SK-N-SH (cell line): ENCODE results near the gene ADK. TPM values are rescaled to one million over a fixed set of nuclear protein-coding genes. Genes with fewer than 3 reads are reported as not detected.

Experiments
- CTCF ChIA-PET: fragments of 300-600, 350-600 bp; formaldehyde crosslinking; extraction: SDS; loops from one replicate; lab custom pipeline; 2021; lab: Yijun Ruan, JAX
- POLR2A ChIA-PET: fragments of 350-600 bp; sonication (Branson Sonifier 250); formaldehyde crosslinking; extraction: SDS; loops from one replicate; lab custom pipeline; 2020; ENCODE audit warnings: antibody characterized with exemption, inconsistent platforms; lab: Yijun Ruan, JAX
- DNase-seq: peaks from one replicate; pipeline ENCODE4 v3.0.0; 2012
- H2AFZ ChIP-seq: fragments of 200-600 bp; sonication (generic); 2 replicates; pipeline ENCODE4 v1.8.1; 2016; ENCODE audit warnings: antibody characterized with exemption, mild to moderate bottlenecking, low read depth
- H3F3A ChIP-seq: fragments of 200-600 bp; sonication (generic); replicated peaks from 2 replicates; pipeline ENCODE3; 2016; ENCODE audit warnings: antibody characterized with exemption, mild to moderate bottlenecking; ENCODE audit not compliant: insufficient read depth
- H3K27ac ChIP-seq, 2 experiments: fragments of 200-500 bp in 1 of 2; fragments of 200-600 bp in 1 of 2; sonication (Bioruptor generic) in 1 of 2; sonication (generic), shearing (Covaris generic) in 1 of 2; 2 replicates each; pipeline versions ENCODE4 v1.5.1 to v1.6.1; 2014 to 2016; ENCODE audit warnings: low read depth in 2 of 2, inconsistent platforms in 1 of 2, low read length in 1 of 2, mild to moderate bottlenecking in 1 of 2, mixed read lengths in 1 of 2
- H3K27me3 ChIP-seq: fragments of 200-600 bp; sonication (generic), shearing (Covaris generic); 2 replicates; pipeline ENCODE4 v1.6.1; 2016; ENCODE audit warnings: mixed run types; ENCODE audit not compliant: insufficient read depth
- H3K36me3 ChIP-seq, 2 experiments: fragments of 200-500 bp in 1 of 2; fragments of 200-600 bp in 1 of 2; sonication (Bioruptor generic) in 1 of 2; sonication (generic) in 1 of 2; replicated peaks in 1 of 2; 2 replicates each; pipeline versions ENCODE3 to v1.5.1; 2014 to 2016; ENCODE audit warnings: low read length in 1 of 2, mild to moderate bottlenecking in 1 of 2; ENCODE audit not compliant: insufficient read depth in 2 of 2, control insufficient read depth in 1 of 2
- H3K4me1 ChIP-seq, 2 experiments: fragments of 200-500 bp in 1 of 2; fragments of 200-600 bp in 1 of 2; sonication (Bioruptor generic) in 1 of 2; sonication (generic), shearing (Covaris generic) in 1 of 2; 2 replicates each; pipeline versions ENCODE4 v1.5.1 to v1.6.1; 2014 to 2016; ENCODE audit warnings: low read depth in 1 of 2, low read length in 1 of 2, mixed run types in 1 of 2; ENCODE audit not compliant: insufficient read depth in 2 of 2, control insufficient read depth in 1 of 2
- H3K4me2 ChIP-seq: fragments of 200-600 bp; sonication (generic), shearing (Covaris generic); 2 replicates; pipeline ENCODE4 v1.6.1; 2017; ENCODE audit warnings: mixed run types
- H3K4me3 ChIP-seq, 2 experiments: fragments of 200-500 bp in 1 of 2; fragments of 200-600 bp in 1 of 2; sonication (Bioruptor generic) in 1 of 2; sonication (generic), shearing (Covaris generic) in 1 of 2; 2 replicates each; pipeline versions ENCODE4 v1.5.1 to v1.8.1; 2014 to 2016; ENCODE audit warnings: low read depth in 2 of 2, inconsistent platforms in 1 of 2, low read length in 1 of 2, mild to moderate bottlenecking in 1 of 2, mixed read lengths in 1 of 2, moderate library complexity in 1 of 2
- H3K79me2 ChIP-seq: fragments of 200-600 bp; sonication (generic); 2 replicates; pipeline ENCODE4 v1.8.1; 2017; ENCODE audit warnings: mild to moderate bottlenecking; ENCODE audit not compliant: insufficient read depth
- H3K9ac ChIP-seq: fragments of 200-600 bp; sonication (generic); 2 replicates; pipeline ENCODE4 v1.6.1; 2017; ENCODE audit warnings: mixed run types
- H3K9me2 ChIP-seq: fragments of 200-600 bp; sonication (generic); 2 replicates; pipeline ENCODE4 v1.6.1; 2017; ENCODE audit warnings: mixed run types
- H3K9me3 ChIP-seq: fragments of 200-600 bp; sonication (generic); 2 replicates; pipeline ENCODE4 v1.6.1; 2017; ENCODE audit warnings: mixed run types, mild to moderate bottlenecking, moderate library complexity
- H4K20me1 ChIP-seq: fragments of 200-600 bp; sonication (generic); 2 replicates; pipeline ENCODE4 v1.6.1; 2017; ENCODE audit warnings: mild to moderate bottlenecking, mixed run types; ENCODE audit not compliant: insufficient read depth
- CTCF ChIP-seq: fragments of 200-600 bp; sonication (generic); IDR thresholded peaks from 2 replicates; pipeline ENCODE4 v1.6.1; 2017; ENCODE audit warnings: antibody characterized with exemption, mild to moderate bottlenecking, moderate library complexity
- FOXJ3 ChIP-seq: sonication (generic); formaldehyde crosslinking; IDR thresholded peaks from 2 replicates; pipeline ENCODE4 v1.5.1; 2020; ENCODE audit warnings: mild to moderate bottlenecking, missing genetic modification reagents
- FOXM1 ChIP-seq: IDR thresholded peaks from 2 replicates; pipeline ENCODE4 v1.4.0; 2012; ENCODE audit warnings: low read depth, mild to moderate bottlenecking
- GATA2 ChIP-seq: sonication (generic); formaldehyde crosslinking; IDR thresholded peaks from 2 replicates; pipeline ENCODE4 v1.5.0; 2020; ENCODE audit warnings: mild to moderate bottlenecking, missing genetic modification reagents
- IRF3 ChIP-seq: fragments of 150-350 bp; IDR thresholded peaks from 2 replicates; pipeline ENCODE4 v1.6.1; 2016; ENCODE audit warnings: mild to moderate bottlenecking, low read depth, low read length
- JUND ChIP-seq: IDR thresholded peaks from 2 replicates; pipeline ENCODE4 v1.4.0; 2012
- MAX ChIP-seq: IDR thresholded peaks from 2 replicates; pipeline ENCODE4 v1.4.0; 2012; ENCODE audit warnings: low read depth
- NFIC ChIP-seq: IDR thresholded peaks from 2 replicates; pipeline ENCODE4 v1.4.0; 2012; ENCODE audit warnings: borderline replicate concordance
- NRF1 ChIP-seq: IDR thresholded peaks from 2 replicates; pipeline ENCODE4 v1.6.1; 2012; ENCODE audit warnings: low read depth, mild to moderate bottlenecking, low read length
- POLR2AphosphoS5 ChIP-seq: IDR thresholded peaks from 2 replicates; pipeline ENCODE4 v1.6.1; 2012; ENCODE audit warnings: low read depth, low read length
- RAD21 ChIP-seq: IDR thresholded peaks from 2 replicates; pipeline ENCODE4 v1.6.1; 2012; ENCODE audit warnings: mild to moderate bottlenecking, low read length
- REST ChIP-seq: IDR thresholded peaks from 2 replicates; pipeline ENCODE4 v1.6.1; 2012; ENCODE audit warnings: mild to moderate bottlenecking, low read depth, low read length, moderate library complexity
- SIN3A ChIP-seq: IDR thresholded peaks from 2 replicates; pipeline ENCODE4 v1.6.1; 2012; ENCODE audit warnings: low read depth, mild to moderate bottlenecking, low read length, moderate library complexity, borderline replicate concordance
- SMC3 ChIP-seq: IDR thresholded peaks from 2 replicates; pipeline ENCODE4 v1.6.1; 2012; ENCODE audit warnings: low read depth, low read length, improper control_type of control experiment
- TEAD4 ChIP-seq: IDR thresholded peaks from 2 replicates; pipeline ENCODE4 v1.4.0; 2012; ENCODE audit warnings: mild to moderate bottlenecking, borderline replicate concordance; ENCODE audit not compliant: insufficient read depth
- YY1 ChIP-seq: IDR thresholded peaks from 2 replicates; pipeline ENCODE4 v1.4.0; 2012; ENCODE audit warnings: low read depth, mild to moderate bottlenecking
- WGBS: methylation state at CpG from one replicate; pipeline ENCODE4 v1.1.6; 2017; ENCODE audit warnings: low lambda C conversion rate; 5-methylcytosine and 5-hydroxymethylcytosine counted together
- polyA plus RNA-seq, 3 experiments: library from polyadenylated mRNA; depleted of rRNA; stranded (reverse); fragments of >200 nt; gene quantifications; 2 replicates each; pipeline ENCODE4 v1.2.3, GENCODE V29; 2012
- TF ChIP-seq, protein P1 (sequence below): IDR thresholded peaks from 2 replicates; pipeline ENCODE4 v1.4.0; 2012; ENCODE audit warnings: low read depth, borderline replicate concordance
- TF ChIP-seq, protein P2 (sequence below): IDR thresholded peaks from 2 replicates; pipeline ENCODE4 v1.4.0; 2012; ENCODE audit warnings: low read depth, borderline replicate concordance

Gene ADK
- polyA plus RNA-seq, 1 of the 3 experiments (the other 2 are of a cell fraction) = 25.1 TPM

DNA sequence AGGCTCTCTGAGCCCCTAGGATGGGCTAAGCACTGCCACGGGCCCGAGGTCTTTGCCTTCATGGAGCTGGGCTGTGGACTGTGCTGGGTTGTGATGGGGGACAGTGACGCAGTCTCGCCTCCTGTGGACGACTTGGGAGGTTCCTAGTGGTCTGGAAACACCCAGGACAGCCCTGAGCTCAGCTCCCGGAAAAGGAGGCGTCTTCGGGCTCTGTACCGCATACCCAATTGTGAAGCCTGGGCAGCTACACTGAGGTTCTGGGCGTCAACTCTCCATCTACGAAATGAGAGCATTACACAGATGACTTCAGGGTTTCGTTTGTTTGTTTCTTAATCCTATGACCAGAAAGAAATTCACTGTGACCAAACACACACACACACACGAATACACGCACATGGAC is 595.8 kb downstream of the ADK start:
- Histone ChIP-seq H3K36me3 (no peaks in the 10 kb centered on the region), H2AFZ (no peak overlapping the region), H4K20me1 (no peaks in the 10 kb centered on the region), H3K27ac (no peak overlapping the region), H3K9ac (no peak overlapping the region), H3K9me2 (no peaks in the 10 kb centered on the region), H3K4me2 (no peak overlapping the region), H3K79me2 (no peaks in the 10 kb centered on the region), H3K27me3 (no peaks in the 10 kb centered on the region), H3K4me1 (no peaks in the 10 kb centered on the region), H3K9me3 (no peaks in the 10 kb centered on the region), H3F3A (no peaks in the 10 kb centered on the region), H3K4me3 (no peak overlapping the region)
- no peak for DNase-seq
- whole genome bisulfite sequencing = 85% methylated on average over 14 of the region's 14 CpGs
- POLR2A ChIA-PET = no interaction called here
- no peak for TF ChIP-seq YY1
- no peak for TF ChIP-seq CTCF
- TF ChIP-seq SMC3 = no peak
- TF ChIP-seq RAD21 = no peak
- TF ChIP-seq MAX = no peak
- TF ChIP-seq NRF1 = no peak
- TF ChIP-seq, protein P1, sequence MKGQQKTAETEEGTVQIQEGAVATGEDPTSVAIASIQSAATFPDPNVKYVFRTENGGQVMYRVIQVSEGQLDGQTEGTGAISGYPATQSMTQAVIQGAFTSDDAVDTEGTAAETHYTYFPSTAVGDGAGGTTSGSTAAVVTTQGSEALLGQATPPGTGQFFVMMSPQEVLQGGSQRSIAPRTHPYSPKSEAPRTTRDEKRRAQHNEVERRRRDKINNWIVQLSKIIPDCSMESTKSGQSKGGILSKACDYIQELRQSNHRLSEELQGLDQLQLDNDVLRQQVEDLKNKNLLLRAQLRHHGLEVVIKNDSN = no peak
- TF ChIP-seq FOXM1 = no peak
- no peak for TF ChIP-seq TEAD4
- no peak for TF ChIP-seq POLR2AphosphoS5
- no peak for TF ChIP-seq IRF3
- TF ChIP-seq JUND = no peak
- TF ChIP-seq SIN3A = no peak
- TF ChIP-seq FOXJ3 = no peak
- no peak for TF ChIP-seq NFIC
- TF ChIP-seq GATA2 (CRISPR knock-in tag) = no peak
- CTCF ChIA-PET = no interaction called here

GRCh38 chr10:74748468-74749031 is 597.5 kb downstream of the ADK start:
- H3K9me3 ChIP-seq = no peaks in the 10 kb centered on the region
- no peak for DNase-seq
- 94% methylated on average over 9 of the region's 9 CpGs for WGBS
- no peaks in the 10 kb centered on the region for H3K9me2 ChIP-seq
- no peak overlapping the region for H2AFZ ChIP-seq
- H3K4me2 ChIP-seq = no peak overlapping the region
- no peaks in the 10 kb centered on the region for H3F3A ChIP-seq
- ChIA-PET POLR2A (no interaction called here), CTCF (no interaction called here)
- H3K4me3 ChIP-seq = no peak overlapping the region
- no peaks in the 10 kb centered on the region for H3K4me1 ChIP-seq
- no peak overlapping the region for H3K27ac ChIP-seq
- H3K9ac ChIP-seq = no peak overlapping the region
- no peaks in the 10 kb centered on the region for H3K36me3 ChIP-seq
- no peaks in the 10 kb centered on the region for H4K20me1 ChIP-seq
- no peaks in the 10 kb centered on the region for H3K79me2 ChIP-seq
- no peaks in the 10 kb centered on the region for H3K27me3 ChIP-seq
- TF ChIP-seq REST = no peak
- TF ChIP-seq YY1 = no peak
- no peak for TF ChIP-seq NRF1
- TF ChIP-seq, protein P2, sequence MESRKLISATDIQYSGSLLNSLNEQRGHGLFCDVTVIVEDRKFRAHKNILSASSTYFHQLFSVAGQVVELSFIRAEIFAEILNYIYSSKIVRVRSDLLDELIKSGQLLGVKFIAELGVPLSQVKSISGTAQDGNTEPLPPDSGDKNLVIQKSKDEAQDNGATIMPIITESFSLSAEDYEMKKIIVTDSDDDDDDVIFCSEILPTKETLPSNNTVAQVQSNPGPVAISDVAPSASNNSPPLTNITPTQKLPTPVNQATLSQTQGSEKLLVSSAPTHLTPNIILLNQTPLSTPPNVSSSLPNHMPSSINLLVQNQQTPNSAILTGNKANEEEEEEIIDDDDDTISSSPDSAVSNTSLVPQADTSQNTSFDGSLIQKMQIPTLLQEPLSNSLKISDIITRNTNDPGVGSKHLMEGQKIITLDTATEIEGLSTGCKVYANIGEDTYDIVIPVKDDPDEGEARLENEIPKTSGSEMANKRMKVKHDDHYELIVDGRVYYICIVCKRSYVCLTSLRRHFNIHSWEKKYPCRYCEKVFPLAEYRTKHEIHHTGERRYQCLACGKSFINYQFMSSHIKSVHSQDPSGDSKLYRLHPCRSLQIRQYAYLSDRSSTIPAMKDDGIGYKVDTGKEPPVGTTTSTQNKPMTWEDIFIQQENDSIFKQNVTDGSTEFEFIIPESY = no peak
